Activated CD4-positive, alpha-beta T cell treated with anti-CD3 and anti-CD28 coated beads for 48 hours (primary cell): ENCODE measurements around the gene RAB1B.
"Not testable (repeated sequence)": the region's sequence is repeated elsewhere in the genome, so short reads cannot be mapped to it uniquely, and the experiment has no call there.

ENCODE experiments used
- DNase-seq: peaks from one replicate; pipeline ENCODE4 v3.0.0-alpha.2; 2020

The RAB1B gene

DNA sequence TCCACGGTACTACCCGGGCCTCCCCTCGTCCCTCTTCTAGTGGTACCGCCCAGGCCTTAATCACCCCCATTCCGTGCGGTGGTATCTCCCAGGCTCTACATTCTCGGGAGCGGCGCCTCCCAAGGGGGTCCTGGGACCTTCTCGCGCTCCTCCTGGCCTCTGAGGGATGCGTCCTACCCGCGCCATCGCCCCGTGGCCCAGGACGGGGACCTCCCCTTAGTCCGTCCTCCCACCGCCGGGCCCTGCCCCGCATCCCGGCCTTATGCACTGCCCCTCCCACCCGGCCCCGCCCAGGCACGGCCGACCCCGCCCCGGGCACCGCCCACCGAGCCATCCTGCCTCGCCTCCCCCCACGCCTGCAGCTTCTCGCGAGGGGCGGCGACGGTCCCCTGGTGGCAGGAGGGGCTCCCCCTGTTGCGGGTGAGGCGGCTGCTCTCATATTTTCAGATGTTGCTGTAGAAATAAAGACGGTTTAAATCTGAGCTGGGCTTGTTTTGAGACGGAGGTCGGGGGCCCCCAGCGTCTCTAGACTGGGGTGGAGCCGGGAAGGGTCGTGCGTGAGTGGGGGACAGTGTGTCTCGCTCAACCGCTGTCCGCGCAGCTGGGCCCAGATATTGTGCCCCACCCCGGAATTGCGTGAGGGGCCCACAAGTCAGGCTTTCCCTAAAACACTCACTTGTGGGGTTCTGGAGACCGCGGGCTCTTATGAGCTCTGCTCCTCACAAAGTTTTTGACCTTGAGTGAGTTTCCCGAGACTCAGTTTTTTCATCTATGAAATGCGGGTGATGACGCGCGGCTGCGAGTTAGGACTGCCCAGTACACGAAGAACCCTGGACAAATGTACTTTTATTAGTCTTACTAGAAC lies 828 bp upstream of the RAB1B start:
- peak; percentile 91 for DNase-seq

DNA sequence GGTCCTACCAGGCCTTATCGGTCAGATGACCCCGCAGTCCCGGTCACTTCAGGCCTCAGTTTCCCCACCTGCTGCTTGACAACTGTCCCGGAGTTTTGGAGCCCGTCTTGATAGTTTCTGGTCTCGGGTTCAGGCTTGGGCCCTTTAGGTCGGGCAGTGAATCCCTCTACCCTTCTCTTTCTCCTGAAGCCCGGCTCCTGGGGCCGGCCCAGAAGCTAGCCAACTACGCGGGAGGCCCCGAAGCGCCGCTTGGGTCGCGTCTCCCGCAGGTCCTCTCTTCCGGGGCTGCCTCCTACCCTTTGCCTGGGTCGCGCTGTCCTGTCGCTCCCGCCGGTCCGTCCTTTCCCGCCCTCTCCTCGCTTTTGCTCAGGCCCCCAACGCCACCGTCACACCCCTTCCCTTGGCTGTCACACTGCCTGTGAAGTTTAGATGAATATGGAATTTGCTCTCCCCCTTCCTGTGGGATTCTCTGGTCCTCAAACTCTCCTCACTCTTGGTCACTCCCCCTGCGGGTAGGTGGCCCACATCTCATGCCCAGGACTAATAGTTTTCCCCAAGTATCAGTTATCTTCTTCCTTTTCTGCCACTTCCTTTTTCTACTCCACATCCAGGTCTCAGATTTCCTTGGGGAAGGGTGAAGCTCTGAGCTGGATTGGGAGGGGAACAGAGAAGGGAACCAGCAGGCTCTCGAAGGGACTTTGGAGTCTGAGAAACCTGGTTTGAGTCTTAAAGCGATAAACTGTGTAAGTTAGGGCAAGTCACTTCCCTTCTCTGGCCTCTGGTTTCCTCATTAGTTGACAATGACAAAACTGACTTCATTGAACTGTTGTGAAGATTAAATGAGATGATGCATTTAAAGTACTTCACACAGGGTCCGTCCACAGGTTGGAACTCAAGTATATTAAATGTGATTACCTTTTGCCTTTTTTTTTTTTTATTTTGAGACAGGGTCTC lies 790 bp downstream of the RAB1B start:
- peak; percentile 34 for DNase-seq

DNA sequence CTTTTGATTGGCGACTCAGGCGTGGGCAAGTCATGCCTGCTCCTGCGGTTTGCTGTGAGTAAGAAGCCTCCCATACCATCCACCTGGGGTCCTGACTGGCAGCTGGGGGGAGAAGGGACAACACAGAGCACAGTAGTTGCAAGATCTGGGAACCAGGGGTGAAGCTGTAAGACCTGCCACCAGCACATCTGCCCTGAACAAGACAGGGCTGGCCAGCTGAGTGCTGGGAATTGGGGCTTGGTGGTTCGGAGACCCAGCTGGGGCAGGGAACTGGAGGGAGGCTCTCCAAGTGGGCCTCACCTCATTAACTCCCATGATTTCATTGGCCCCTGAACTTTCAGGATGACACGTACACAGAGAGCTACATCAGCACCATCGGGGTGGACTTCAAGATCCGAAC lies 3.4 kb downstream of the RAB1B start:
- no peak for DNase-seq

DNA sequence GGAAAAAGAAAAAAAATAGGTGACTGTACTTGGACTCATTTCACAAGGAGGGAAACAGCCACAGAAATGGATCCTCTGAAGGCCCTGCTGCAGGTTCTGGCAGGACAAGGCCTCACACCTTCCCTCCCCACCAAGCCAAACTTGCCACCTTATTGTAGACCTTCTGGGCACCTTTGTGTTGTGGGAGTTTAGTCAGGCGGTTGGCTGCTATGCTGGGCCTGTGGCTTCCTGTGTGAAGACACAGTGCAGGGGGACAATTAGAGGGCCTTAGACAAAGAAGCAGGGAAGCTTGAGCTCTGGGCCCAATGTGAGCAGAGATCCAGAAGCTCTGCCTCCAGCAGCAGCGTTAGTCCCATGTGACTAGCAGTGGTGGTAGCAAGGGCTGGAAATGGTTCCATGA lies 4.2 kb downstream of the RAB1B start:
- DNase-seq = no peak

DNA sequence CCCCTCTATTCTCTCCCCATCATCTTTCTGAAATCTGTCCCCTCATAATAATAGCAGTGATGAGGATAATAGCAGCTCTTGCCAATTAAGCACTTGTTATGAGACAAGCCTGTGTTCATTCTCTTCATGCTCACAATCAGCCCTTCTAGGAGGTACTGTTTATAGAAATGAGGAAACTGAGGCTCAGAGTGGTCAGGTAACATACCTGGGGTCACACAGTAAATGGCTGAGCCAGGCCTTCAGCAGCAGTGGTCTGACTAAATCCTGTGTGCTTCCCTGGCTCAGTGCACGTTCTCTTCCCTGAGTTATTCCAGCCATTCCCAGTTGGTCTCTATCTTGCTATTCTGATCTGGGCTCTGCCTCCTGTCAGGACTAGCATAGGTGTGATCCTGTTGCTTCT lies 5.8 kb downstream of the RAB1B start:
- no peak for DNase-seq

DNA sequence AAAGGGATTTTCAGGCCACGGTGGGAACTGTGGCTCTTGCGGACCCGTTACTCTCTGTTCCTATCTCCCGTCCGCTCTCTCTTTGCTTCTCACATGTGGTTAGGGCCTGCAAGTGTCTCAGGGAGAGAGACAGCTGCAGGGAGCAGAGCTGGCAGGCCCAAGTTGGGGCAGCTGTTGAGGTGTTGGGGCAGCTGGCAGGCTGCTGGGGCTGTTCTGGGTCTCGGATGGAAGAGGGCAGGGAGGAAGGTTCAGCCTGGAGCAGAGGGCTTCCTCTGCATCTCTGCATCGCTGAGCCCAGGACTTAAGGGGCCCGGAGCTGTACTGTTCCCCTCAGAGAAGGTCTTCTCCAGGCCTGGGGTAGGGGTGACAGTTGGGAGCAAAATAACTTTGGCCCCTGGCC lies 7.0 kb downstream of the RAB1B start:
- no peak for DNase-seq

DNA sequence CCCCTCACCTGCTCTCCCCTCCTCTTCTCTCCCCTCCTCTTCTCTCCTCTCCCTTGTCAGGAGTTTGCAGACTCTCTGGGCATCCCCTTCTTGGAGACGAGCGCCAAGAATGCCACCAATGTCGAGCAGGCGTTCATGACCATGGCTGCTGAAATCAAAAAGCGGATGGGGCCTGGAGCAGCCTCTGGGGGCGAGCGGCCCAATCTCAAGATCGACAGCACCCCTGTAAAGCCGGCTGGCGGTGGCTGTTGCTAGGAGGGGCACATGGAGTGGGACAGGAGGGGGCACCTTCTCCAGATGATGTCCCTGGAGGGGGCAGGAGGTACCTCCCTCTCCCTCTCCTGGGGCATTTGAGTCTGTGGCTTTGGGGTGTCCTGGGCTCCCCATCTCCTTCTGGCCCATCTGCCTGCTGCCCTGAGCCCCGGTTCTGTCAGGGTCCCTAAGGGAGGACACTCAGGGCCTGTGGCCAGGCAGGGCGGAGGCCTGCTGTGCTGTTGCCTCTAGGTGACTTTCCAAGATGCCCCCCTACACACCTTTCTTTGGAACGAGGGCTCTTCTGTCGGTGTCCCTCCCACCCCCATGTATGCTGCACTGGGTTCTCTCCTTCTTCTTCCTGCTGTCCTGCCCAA lies 7.7 kb downstream of the RAB1B start:
- DNase-seq = no peak

DNA sequence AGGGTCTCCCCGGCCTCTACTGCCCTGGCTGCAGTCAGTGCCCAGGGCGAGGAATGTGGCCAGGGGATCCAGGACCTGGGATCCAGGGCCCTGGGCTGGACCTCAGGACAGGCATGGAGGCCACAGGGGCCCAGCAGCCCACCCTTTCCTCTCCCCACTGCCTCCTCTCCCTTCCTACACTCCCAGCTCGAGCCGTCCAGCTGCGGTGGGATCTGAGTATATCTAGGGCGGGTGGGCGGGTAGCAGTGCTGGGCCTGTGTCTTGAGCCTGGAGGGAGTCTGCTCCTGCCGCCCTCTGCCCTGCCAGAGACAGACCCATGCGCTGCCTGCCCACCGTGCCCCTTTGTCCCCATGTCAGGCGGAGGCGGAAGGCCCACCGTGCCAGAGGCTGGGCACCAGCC lies 8.2 kb downstream of the RAB1B start:
- not testable (repeated sequence) for DNase-seq

DNA sequence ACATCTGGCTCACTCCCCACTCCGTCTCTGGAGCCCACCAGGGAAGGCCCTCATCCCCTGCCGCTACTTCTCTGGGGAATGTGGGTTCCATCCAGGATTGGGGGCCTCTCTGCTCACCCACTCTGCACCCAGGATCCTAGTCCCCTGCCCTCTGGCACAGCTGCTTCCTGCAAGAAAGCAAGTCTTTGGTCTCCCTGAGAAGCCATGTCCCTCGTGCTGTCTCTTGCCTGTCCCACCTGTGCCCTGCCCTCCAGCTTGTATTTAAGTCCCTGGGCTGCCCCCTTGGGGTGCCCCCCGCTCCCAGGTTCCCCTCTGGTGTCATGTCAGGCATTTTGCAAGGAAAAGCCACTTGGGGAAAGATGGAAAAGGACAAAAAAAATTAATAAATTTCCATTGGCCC lies 8.6 kb downstream of the RAB1B start:
- DNase-seq = not testable (repeated sequence)

DNA sequence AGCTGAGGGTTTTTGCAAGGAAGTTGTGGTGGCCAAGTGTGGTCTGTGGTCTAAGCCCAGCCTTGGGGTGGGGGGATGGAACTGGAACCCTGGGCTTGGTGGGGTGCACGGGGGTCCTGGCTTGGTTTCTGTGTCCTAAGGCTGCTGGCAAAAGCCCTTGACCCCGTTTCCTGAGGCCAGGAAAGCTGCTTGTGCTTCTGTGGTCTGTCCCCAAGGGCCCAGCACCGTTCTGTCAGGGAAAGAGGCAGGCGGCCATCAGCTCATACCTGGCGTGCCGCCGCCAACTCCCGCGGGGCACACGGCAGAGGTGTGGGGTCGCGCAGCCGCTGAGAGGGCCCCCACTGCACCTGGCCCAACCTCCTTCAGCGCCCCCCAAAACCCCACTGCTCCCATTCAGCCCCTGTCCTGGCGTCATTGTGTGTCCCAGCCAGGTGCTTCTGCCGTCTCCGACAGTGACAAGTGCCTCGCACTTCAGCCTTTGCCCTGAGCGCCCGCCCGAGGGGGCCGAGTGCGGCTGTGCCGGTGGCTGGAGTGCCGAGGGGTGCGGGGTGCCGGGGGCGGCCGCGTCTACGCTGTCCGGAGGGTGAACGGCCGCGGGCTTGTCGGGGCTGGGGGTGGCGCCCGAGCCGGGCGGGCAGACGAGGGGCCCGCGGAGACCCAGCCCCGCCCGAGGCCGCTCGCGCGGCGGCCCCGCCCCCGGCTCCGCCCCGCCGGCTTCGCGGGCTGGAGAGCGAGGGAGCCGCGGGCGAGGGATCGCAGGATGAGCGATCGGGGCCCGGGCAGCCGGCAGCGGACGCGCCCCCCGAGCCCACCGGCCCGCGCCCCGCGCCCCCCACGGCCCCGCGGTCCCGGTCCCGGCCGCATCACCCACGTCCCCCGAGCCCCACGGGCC lies 9.3 kb downstream of the RAB1B start, which contains the start of gene CNIH2:
TSS of gene CNIH2 (plus strand) at position 705 of the 892 bp plus-strand sequence. CDS start 282 bp downstream, outside the sequence.
- peak; percentile 41 for DNase-seq

DNA sequence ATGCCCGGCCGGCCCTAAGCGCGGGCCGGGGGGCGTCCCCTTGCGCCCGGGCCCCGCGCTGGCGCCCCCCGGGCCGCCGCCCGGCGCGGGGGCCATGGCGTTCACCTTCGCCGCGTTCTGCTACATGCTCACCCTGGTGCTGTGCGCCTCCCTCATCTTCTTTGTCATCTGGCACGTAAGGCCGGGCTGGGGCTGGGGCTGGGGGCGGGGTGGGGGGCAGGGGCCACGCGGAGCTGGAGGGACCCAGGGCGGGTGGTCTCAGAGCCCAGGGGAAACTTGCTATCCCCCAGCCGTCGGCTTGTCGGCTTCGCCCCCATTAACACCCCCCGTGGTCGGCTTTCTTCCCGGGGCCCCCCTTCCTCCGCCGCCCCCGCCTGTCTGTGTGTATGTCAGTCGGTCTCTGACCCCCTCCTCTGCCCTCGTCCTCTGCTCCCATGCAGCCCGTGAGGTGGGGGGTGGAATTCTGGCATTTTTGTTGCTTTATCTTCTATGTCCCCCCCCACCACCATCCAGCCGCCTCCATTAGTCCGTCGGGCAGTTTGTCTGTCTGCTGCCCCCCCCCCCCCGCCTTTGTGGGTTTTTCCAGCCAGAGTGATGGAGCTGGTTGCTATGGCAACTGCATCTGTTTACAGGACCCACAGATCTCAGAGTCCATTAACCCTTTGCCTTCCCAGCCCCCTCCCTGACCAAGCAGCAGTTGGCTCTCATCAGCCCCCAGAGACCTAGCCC lies 10.1 kb downstream of the RAB1B start:
- no peak for DNase-seq

DNA sequence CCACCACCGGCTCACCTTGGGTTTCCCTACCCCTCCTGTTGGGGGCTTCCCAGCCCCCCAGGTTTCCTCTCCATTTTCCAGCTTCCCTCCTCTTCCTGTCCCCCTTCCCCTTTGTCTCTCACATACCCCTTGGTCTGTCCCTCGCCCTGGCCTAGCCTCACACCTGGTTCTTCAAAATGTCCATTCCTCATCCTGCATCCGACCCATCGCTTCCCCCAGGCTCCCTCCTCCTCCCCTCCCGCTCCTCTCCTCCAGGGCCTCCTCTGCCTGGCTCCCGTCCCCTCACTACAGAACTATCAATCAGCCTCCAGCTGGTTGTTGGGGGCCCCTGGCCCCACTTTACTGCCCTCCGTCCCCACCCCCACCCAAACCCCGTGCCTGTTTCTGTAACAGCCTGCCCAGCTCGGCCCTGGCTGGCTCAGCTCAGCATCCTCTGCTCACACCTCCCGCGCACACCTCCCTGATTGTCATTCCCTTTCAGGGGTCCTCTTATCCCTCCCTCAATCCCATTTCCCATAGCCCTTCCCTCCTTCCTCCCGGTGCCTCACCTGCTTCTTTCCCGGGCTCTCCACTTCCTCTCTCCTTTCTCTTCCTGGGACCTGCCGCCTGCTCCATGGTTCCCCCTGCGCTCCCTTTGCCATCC lies 10.8 kb downstream of the RAB1B start:
- DNase-seq = no peak

DNA sequence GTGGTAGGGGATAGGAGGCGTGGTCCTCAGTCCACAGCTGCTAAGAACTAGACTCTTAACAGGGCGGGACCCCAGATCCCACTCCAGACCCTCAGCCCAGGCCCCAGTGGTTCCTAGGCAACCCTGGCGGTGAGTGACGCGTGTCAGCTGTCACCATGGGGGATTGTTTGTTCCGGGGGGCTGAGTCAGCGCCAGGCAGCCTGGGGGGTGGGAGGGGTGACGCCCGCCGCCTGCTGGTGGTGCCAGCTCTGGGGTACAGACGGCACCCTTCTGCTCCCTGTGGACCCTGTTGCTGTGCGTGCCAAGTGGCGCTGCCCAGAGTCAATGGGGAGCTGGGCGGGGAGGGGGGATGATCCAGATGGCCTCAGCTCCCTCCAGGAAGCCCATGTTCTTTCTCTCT lies 12.0 kb downstream of the RAB1B start:
- DNase-seq = no peak

DNA sequence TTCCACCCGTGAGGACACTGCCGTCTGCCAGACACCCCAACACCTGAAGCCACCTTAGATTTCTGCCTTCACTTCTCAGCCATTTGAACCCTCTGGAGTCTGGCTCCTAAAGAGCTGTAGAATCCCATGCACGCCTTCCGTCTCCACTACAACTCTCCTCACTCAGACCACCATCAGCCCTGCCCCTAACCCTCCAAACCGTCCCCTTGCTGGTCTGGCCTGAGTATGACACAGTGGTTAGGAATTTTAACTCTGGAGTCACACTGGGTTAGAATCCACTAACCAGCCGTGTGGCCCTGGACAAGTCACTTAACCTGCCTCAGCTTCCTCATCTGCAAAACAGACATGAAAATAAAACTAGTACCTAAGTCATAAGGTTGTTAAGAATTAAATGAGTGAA lies 12.6 kb downstream of the RAB1B start:
- DNase-seq = no peak

DNA sequence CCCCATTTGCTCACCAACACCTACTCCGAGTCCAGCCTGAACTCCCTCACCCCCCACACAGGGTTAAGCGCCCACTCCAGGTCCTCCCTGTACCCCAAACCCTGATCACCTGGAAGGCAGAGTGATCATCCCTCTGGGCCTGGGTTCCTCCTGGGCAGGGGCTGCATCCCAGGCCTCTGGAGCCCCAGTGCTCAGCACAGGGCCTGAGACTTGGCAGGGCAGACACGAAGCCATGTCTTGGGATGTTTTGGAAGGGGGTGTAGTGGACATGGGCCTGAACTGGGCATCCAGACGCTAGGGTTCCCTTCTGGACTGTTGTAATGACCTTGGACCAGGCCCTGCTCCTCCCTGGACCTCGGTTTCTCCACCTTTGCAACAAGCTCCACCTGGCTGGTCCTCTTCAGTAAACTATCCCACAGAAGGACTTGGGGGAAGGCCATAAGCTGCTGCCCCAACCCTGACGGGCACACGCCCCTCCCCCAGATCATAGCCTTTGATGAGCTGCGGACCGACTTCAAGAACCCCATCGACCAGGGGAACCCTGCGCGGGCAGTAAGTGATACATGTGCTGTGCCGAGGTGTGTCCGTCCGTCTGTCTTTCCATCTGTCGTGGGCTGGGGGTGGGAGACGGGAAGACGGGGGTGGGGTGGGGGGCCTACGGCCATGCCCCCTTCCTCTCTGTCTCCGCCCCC lies 13.5 kb downstream of the RAB1B start:
- no peak for DNase-seq

DNA sequence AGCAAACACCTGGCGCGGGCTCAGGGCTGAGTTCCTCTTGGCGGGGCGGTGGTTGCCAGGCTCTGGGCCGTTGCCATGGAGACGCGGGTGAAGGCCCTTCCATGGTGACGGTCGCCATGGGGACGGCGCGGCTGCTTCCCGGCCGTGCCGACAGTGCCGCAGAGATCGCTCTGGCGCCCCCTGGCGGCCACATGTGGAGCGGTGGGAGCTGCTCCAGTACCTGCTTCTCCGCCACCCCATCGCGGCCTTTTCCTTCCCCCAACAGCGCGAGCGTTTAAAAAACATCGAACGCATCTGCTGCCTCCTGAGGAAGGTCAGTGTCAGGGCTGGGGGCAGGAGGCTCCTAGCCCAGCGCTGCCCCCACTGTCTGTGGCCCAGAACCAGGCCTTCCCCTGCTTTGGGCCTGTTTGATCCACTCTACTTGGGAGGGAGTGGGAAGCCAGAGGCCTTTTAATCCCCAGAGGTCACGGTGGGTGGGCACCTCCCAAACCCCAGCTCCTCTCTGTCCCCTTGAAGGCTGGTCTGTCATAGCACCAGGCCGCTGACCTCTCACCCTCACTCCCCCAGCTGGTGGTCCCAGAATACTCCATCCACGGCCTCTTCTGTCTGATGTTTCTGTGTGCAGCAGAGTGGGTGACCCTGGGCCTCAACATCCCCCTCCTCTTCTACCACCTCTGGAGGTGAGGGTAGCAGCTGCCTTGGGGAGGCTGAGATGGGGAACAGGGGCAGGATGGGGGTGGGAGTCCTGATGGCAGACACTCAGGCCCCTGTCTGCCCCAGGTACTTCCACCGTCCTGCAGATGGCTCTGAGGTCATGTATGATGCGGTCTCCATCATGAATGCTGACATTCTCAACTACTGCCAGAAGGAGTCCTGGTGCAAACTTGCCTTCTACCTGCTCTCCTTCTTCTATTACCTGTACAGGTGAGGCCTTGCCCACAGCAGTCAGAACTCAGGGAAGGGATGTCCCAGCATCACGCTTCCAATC lies 14.3 kb downstream of the RAB1B start:
- DNase-seq = peak; percentile 100

DNA sequence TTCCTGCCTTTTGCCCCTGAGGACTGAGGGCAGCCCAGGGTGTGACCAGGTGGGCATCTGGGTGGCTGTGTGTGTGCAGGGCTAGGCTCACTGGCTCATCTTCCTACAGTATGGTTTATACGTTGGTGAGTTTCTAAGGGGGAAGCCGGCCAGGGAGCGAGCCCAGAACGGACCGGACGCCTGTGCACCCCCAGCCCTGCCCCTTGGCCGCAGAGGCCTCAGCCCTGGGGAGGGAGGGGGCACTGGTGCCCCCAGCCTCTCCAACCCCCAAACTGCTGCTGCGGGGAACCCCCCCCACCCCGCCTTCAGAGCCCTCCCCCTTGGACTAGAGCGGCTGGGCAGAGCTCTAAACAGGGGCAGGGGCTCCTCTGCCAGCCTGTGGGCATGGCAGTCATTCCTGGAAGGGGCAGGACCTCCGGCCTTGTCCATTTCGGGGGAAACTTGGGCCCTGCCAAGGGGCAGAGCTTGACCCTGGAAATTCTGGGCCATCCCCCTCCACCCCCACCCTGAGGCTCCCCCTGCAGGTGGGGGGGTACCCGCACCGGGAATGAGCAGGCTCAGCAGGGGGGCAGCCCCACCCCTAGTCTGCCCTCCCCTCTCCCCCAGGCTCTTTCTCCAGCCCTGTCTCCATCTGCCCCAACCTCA lies 15.1 kb downstream of the RAB1B start:
- no peak for DNase-seq

DNA sequence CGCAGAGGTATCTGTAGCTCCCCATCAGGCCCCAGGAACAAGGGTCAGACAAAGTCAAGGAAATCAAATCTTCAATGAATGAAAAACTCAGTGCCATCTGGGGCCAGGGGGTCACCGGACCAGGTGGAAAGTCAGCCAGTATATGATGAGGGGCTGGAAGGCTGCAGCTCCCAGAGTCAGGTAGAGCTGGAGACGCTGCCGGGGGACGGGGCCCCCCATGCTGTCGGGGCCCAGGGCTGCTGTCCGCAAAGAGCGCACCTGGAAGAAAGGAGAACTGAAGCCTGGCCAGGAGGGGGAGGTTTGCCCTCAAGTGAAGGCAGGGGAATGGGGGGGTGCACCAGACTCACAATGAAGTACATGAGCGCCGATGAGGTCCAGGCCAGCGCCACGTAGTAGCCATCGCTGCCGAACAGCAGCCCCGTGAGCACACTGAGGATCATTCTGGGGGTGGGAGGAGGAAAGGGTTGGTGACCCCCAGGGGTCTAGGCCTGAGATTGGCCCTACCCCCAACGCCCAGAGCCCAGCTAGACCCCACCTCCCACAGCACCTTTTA lies 16.2 kb downstream of the RAB1B start:
- DNase-seq = no peak
